H1 (cell line): ENCODE results near the gene ARFGEF3. TPM values are rescaled to one million over a fixed set of nuclear protein-coding genes. Genes with fewer than 3 reads are reported as not detected.

Source experiments
- ATF2 ChIP-seq: IDR thresholded peaks from 2 replicates; pipeline ENCODE4 v1.6.1; 2012; ENCODE audit warnings: low read length, inconsistent platforms
- FOSL1 ChIP-seq: IDR thresholded peaks from 2 replicates; pipeline ENCODE4 v1.6.1; 2011; ENCODE audit warnings: mild to moderate bottlenecking, low read depth, low read length, moderate library complexity; ENCODE audit not compliant: insufficient read depth
- RBBP5 ChIP-seq: IDR thresholded peaks from 2 replicates; pipeline ENCODE4 v1.7.1; 2012; ENCODE audit warnings: low read depth, mild to moderate bottlenecking, inconsistent platforms, low read length, moderate library complexity, borderline replicate concordance
- SRF ChIP-seq: IDR thresholded peaks from 2 replicates; pipeline ENCODE4 v1.6.1; 2011; ENCODE audit warnings: mild to moderate bottlenecking, low read depth, low read length, moderate library complexity
- polyA plus RNA-seq, 7 experiments: library from polyadenylated mRNA; depleted of rRNA in 3 of 7; stranded (reverse) in 5 of 7; unstranded in 2 of 7; fragments of >200 nt in 5 of 7; fragments of 200-250 nt in 2 of 7; gene quantifications; 1 replicate in 5 of 7; 2 replicates in 1 of 7; 4 replicates in 1 of 7; pipeline versions ENCODE4 v1.2.1 to v1.2.3, GENCODE V29; 2011 to 2013; ENCODE audit warnings: missing spikeins in 2 of 7, mixed read lengths in 2 of 7
- total RNA-seq: library from RNA; stranded (reverse); fragmentation: NEBNext Ultra II Directional; extraction: Animal tissue kit (Norgen Biotek cat#: 25700); gene quantifications from 2 replicates; pipeline ENCODE4 v1.2.1, GENCODE V29; 2021

Gene ARFGEF3
- total and polyA plus RNA-seq, 2 of the 8 experiments (the other 6 are each of a cell fraction or from before 2014, with no cell fraction given) = 5.8 to 23.2 TPM

GRCh38 chr6:138293428-138294395, 132.0 kb downstream of the ARFGEF3 start (continued):
- TF ChIP-seq ATF2 (no peak), SRF (no peak), FOSL1 (no peak), RBBP5 (no peak)
